ENCODE data around the gene CRELD2. TPM values are rescaled to one million over a fixed set of nuclear protein-coding genes. Genes with fewer than 3 reads are reported as not detected.

Gene CRELD2
- total and polyA plus RNA-seq, 2 of the 13 experiments (the other 11 are each of a cell fraction or from before 2014, with no cell fraction given), result 17.2 to 44.7 TPM

DNA sequence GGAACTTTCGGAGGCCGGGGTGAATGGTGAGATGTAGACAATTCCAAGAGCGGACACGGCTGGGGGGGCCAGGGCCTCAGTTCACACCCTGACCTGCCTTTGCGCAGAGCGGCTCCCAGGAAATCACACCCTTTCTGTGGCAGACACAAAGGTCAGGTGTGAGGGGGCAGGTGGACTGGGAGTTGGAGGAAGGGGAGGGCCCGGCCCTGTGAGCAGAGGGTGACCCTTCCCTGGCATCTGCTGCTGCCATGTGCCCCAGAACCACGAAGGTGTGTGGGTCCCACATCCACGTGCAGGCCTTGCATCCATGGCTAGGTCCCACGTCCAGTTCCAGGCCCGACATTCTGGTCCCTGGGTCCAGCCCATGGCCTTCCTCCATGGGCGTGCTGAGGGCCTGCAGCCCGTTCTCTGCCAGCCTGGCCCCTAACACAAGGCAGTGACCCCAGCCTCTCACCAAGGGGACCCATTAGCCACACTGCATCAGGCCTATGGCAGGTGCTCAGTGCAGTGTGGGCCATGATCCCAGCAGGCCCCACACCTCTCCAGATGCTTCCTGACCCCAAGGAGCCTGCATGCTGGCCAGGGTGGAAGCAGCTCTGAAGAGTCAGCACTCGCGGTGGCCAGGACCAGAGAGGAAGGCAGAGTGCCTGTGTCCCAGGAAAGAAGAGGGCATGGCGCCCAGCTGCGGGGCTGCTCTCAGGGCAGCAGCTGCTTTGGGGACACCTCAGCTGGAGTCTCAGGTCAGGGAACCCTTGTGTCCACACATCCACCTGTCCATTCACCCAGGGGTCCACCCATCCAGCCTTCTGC, 23.3 kb downstream of the CRELD2 start (continued):
- TF ChIP-seq, protein P1, sequence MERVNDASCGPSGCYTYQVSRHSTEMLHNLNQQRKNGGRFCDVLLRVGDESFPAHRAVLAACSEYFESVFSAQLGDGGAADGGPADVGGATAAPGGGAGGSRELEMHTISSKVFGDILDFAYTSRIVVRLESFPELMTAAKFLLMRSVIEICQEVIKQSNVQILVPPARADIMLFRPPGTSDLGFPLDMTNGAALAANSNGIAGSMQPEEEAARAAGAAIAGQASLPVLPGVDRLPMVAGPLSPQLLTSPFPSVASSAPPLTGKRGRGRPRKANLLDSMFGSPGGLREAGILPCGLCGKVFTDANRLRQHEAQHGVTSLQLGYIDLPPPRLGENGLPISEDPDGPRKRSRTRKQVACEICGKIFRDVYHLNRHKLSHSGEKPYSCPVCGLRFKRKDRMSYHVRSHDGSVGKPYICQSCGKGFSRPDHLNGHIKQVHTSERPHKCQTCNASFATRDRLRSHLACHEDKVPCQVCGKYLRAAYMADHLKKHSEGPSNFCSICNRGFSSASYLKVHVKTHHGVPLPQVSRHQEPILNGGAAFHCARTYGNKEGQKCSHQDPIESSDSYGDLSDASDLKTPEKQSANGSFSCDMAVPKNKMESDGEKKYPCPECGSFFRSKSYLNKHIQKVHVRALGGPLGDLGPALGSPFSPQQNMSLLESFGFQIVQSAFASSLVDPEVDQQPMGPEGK (CRISPR knock-in tag; IDR thresholded peaks at IDR 0.05), result peak; percentile 75
- TF ChIP-seq MAFF (IDR thresholded peaks at IDR 0.05; ENCODE audit: low read depth, low read length) (no peak), HOXA5 (CRISPR knock-in tag; IDR thresholded peaks at IDR 0.05) (no peak), ZNF10 (CRISPR knock-in tag; IDR thresholded peaks at IDR 0.05; ENCODE audit: borderline replicate concordance, low read depth) (no peak), ZMYM3 (CRISPR knock-in tag; IDR thresholded peaks at IDR 0.05) (peak; percentile 36; the same call in 1 of the 2 replicates), PAF1 (CRISPR knock-in tag; IDR thresholded peaks at IDR 0.05) (no peak), ZNF7 (CRISPR knock-in tag; IDR thresholded peaks at IDR 0.05) (peak; percentile 92)
- TF ChIP-seq, protein P2, sequence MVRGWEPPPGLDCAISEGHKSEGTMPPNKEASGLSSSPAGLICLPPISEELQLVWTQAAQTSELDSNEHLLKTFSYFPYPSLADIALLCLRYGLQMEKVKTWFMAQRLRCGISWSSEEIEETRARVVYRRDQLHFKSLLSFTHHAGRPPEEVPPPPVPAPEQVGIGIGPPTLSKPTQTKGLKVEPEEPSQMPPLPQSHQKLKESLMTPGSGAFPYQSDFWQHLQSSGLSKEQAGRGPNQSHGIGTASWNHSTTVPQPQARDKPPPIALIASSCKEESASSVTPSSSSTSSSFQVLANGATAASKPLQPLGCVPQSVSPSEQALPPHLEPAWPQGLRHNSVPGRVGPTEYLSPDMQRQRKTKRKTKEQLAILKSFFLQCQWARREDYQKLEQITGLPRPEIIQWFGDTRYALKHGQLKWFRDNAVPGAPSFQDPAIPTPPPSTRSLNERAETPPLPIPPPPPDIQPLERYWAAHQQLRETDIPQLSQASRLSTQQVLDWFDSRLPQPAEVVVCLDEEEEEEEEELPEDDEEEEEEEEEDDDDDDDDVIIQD (CRISPR knock-in tag; IDR thresholded peaks at IDR 0.05; ENCODE audit: low read depth), result 0 out of 2 replicates have a peak, but pooled peaks have one; percentile 21
- TF ChIP-seq, protein P3, sequence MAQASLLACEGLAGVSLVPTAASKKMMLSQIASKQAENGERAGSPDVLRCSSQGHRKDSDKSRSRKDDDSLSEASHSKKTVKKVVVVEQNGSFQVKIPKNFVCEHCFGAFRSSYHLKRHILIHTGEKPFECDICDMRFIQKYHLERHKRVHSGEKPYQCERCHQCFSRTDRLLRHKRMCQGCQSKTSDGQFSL (CRISPR knock-in tag; IDR thresholded peaks at IDR 0.05), result no peak
- TF ChIP-seq, protein P4, sequence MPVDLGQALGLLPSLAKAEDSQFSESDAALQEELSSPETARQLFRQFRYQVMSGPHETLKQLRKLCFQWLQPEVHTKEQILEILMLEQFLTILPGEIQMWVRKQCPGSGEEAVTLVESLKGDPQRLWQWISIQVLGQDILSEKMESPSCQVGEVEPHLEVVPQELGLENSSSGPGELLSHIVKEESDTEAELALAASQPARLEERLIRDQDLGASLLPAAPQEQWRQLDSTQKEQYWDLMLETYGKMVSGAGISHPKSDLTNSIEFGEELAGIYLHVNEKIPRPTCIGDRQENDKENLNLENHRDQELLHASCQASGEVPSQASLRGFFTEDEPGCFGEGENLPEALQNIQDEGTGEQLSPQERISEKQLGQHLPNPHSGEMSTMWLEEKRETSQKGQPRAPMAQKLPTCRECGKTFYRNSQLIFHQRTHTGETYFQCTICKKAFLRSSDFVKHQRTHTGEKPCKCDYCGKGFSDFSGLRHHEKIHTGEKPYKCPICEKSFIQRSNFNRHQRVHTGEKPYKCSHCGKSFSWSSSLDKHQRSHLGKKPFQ (CRISPR knock-in tag; IDR thresholded peaks at IDR 0.05; ENCODE audit: insufficient replicate concordance), result peak; percentile 100

Measured in HepG2 (cell line).